CD14-positive monocyte (primary cell): ENCODE measurements around the gene FGFR1OP2. TPM values are rescaled to one million over a fixed set of nuclear protein-coding genes. Genes with fewer than 3 reads are reported as not detected.

Source experiments
- DNase-seq, 3 donors: peaks; one replicate each; pipeline ENCODE4 v3.0.0-alpha.2; 2011 to 2022
- H2AFZ ChIP-seq: 2 replicates; pipeline ENCODE4 v1.6.0; 2012; ENCODE audit warnings: mild to moderate bottlenecking, low read depth, low read length, inconsistent platforms; ENCODE audit not compliant: insufficient read depth, poor library complexity, severe bottlenecking
- H3K27ac ChIP-seq, 2 donors: 1 replicate in 1 of 2; 2 replicates in 1 of 2; pipeline ENCODE4 v1.5.1; 2012 to 2013; ENCODE audit warnings: low read length in 2 of 2, control low read depth in 1 of 2, inconsistent platforms in 1 of 2, low read depth in 1 of 2, mild to moderate bottlenecking in 1 of 2
- H3K27me3 ChIP-seq, 2 donors: one replicate each; pipeline versions ENCODE4 v1.6.0 to v1.6.1; 2011 to 2013; ENCODE audit warnings: low read length in 2 of 2; ENCODE audit not compliant: control insufficient read depth in 2 of 2, insufficient read depth in 2 of 2
- H3K36me3 ChIP-seq, 2 donors: replicated peaks in 1 of 2; 1 replicate in 1 of 2; 2 replicates in 1 of 2; pipeline versions ENCODE4 v1.5.1 to v1.6.1; 2012 to 2013; ENCODE audit warnings: low read length in 2 of 2, control low read depth in 1 of 2, inconsistent platforms in 1 of 2, mild to moderate bottlenecking in 1 of 2; ENCODE audit not compliant: insufficient read depth in 2 of 2, control insufficient read depth in 1 of 2
- H3K4me1 ChIP-seq, 2 donors: 1 replicate in 1 of 2; 2 replicates in 1 of 2; pipeline versions ENCODE4 v1.5.1 to v1.6.1; 2012 to 2013; ENCODE audit warnings: low read length in 2 of 2, control low read depth in 1 of 2, inconsistent platforms in 1 of 2, mild to moderate bottlenecking in 1 of 2, moderate library complexity in 1 of 2; ENCODE audit not compliant: insufficient read depth in 2 of 2, control insufficient read depth in 1 of 2
- H3K4me2 ChIP-seq: replicated peaks from 2 replicates; pipeline ENCODE3; 2012; ENCODE audit warnings: low read length, moderate library complexity, mild to moderate bottlenecking; ENCODE audit not compliant: poor library complexity, severe bottlenecking; ENCODE audit errors: extremely low read depth
- H3K4me3 ChIP-seq, 3 experiments: fragments of 200-600 bp in 1 of 3; sonication (generic) in 1 of 3; replicated peaks in 1 of 3; 1 replicate in 2 of 3; 2 replicates in 1 of 3; pipeline ENCODE4 v1.5.1; 2011 to 2013; ENCODE audit warnings: low read length in 3 of 3, mild to moderate bottlenecking in 3 of 3, control low read depth in 2 of 3, low read depth in 2 of 3, inconsistent platforms in 1 of 3, moderate library complexity in 1 of 3
- H3K79me2 ChIP-seq: 2 replicates; pipeline ENCODE4 v1.6.0; 2012; ENCODE audit warnings: mild to moderate bottlenecking, control low read depth, inconsistent platforms, low read length, moderate library complexity; ENCODE audit not compliant: insufficient read depth
- H3K9ac ChIP-seq: 2 replicates; pipeline ENCODE4 v1.6.0; 2017; ENCODE audit warnings: low read length, mild to moderate bottlenecking; ENCODE audit not compliant: insufficient read depth, poor library complexity, severe bottlenecking
- H3K9me3 ChIP-seq, 2 donors: replicated peaks in 1 of 2; 1 replicate in 1 of 2; 2 replicates in 1 of 2; pipeline versions ENCODE4 v1.5.1 to v1.6.1; 2012 to 2013; ENCODE audit warnings: low read length in 2 of 2, control low read depth in 1 of 2; ENCODE audit not compliant: control insufficient read depth in 1 of 2, insufficient read depth in 1 of 2
- H4K20me1 ChIP-seq: 2 replicates; pipeline ENCODE4 v1.6.0; 2012; ENCODE audit warnings: mild to moderate bottlenecking, low read length, control low read depth, moderate library complexity; ENCODE audit not compliant: insufficient read depth
- H3K27ac Mint-ChIP-seq, 7 donors: one replicate each; pipeline ENCODE4 v1.8.0; 2020; ENCODE audit warnings: mild to moderate bottlenecking in 7 of 7, mixed read lengths in 7 of 7, moderate library complexity in 6 of 7, inconsistent platforms in 2 of 7
- H3K27me3 Mint-ChIP-seq, 3 donors: one replicate each; pipeline ENCODE4 v1.8.0; 2021 to 2022; ENCODE audit warnings: low read depth in 3 of 3, mild to moderate bottlenecking in 3 of 3, mixed read lengths in 3 of 3, moderate library complexity in 3 of 3, inconsistent platforms in 1 of 3
- H3K36me3 Mint-ChIP-seq, 2 donors: one replicate each; pipeline ENCODE4 v1.8.0; 2020; ENCODE audit warnings: mixed read lengths in 2 of 2, inconsistent platforms in 1 of 2, mild to moderate bottlenecking in 1 of 2
- H3K4me1 Mint-ChIP-seq: one replicate; pipeline ENCODE4 v1.8.0; 2020; ENCODE audit warnings: mild to moderate bottlenecking, mixed read lengths
- H3K4me3 Mint-ChIP-seq, 2 donors: one replicate each; pipeline ENCODE4 v1.8.0; 2020; ENCODE audit warnings: mild to moderate bottlenecking in 2 of 2, mixed read lengths in 2 of 2, moderate library complexity in 1 of 2
- H3K9me3 Mint-ChIP-seq, 7 donors: one replicate each; pipeline ENCODE4 v1.8.0; 2020 to 2022; ENCODE audit warnings: mixed read lengths in 7 of 7, mild to moderate bottlenecking in 6 of 7, moderate library complexity in 6 of 7, inconsistent platforms in 2 of 7
- CTCF ChIP-seq: fragments of 200-600 bp; IDR thresholded peaks from one replicate; pipeline ENCODE4 v1.8.0; 2022; ENCODE audit warnings: antibody characterized with exemption, mild to moderate bottlenecking
- WGBS: methylation state at CpG from one replicate; pipeline ENCODE4 v1.1.5; 2013; ENCODE audit warnings: missing lambda C conversion rate; ENCODE audit not compliant: insufficient coverage; 5-methylcytosine and 5-hydroxymethylcytosine counted together
- intact Hi-C, 2 donors: fragments of 100-400 bp; cut with micrococcal nuclease; formaldehyde crosslinking; loops; one replicate each; pipeline versions ENCODE4 v1.15.0 to v1.15.1; 2023
- polyA plus RNA-seq, 3 donors: library from polyadenylated mRNA; depleted of rRNA in 1 of 3; unstranded in 2 of 3; stranded (reverse) in 1 of 3; fragments of 300-500 nt in 2 of 3; fragments of >200 nt in 1 of 3; fragmentation: Illumina TruSeq in 2 of 3; gene quantifications; 1 replicate in 2 of 3; 2 replicates in 1 of 3; pipeline ENCODE4 v1.2.3, GENCODE V29; 2012 to 2021

The FGFR1OP2 gene
- polyA plus RNA-seq, 3 donors: 29.8 to 68.9 (median 66.4) TPM

- peak; percentile 91 to 92 (median 92) for DNase-seq
- Histone ChIP-seq H3K9ac (peak within 1 kb of the TSS; percentile 85), H3K36me3 (no peaks in the 10 kb centered on the region), H3K27me3 (no peaks in the 10 kb centered on the region), H2AFZ (peak within 1 kb of the TSS; percentile 93), H3K9me3 (no peaks in the 10 kb centered on the region), H3K79me2 (peaks cover 49% of the 10 kb centered on the region), H3K4me2 (peak within 1 kb of the TSS; percentile 89), H3K4me3 (peak within 1 kb of the TSS; percentile 91 to 96 (median 94)), H3K4me1 (peaks cover 37 to 52% of the 10 kb centered on the region in 2 donors), H4K20me1 (peaks cover 9% of the 10 kb centered on the region), H3K27ac (peak within 1 kb of the TSS; percentile 73 to 92)
- WGBS: under 1% methylated on average over 68 of the region's 71 CpGs
- TF ChIP-seq CTCF: peak; percentile 98
- Mint-ChIP-seq H3K4me3 (peak within 1 kb of the TSS; percentile 93 to 96), H3K27ac (peak within 1 kb of the TSS; percentile 87 to 95 (median 93)), H3K36me3 (peaks cover 5 to 6% of the 10 kb centered on the region in 2 donors), H3K9me3 (no peaks in the 10 kb centered on the region), H3K27me3 (peaks cover 0 to 2% (median 0%) of the 10 kb centered on the region in 3 donors), H3K4me1 (peaks cover 62% of the 10 kb centered on the region)
- intact Hi-C loops: loop anchor here (2.0 to 10.0 kb wide), 4 partner anchors 75 to 291 kb away; partner anchors contain the start of genes FGFR1OP2 (in 2 of the 2) and INTS13 (in 1 of the 2)
These were observed 76.0 kb downstream of the FGFR1OP2 start, which contains the start of gene TM7SF3 for GRCh38 chr12:27014085-27014858. Gene TM7SF3 (minus strand): TSS chr12:27014384. CDS start chr12:27014168, 216 bp downstream.

- Histone ChIP-seq H3K4me1 (peaks cover 30 to 45% of the 10 kb centered on the region in 2 donors), H3K79me2 (peaks cover 41% of the 10 kb centered on the region), H4K20me1 (peaks cover 1% of the 10 kb centered on the region), H3K9ac (peak overlapping the region; percentile 85), H3K4me2 (peak overlapping the region; percentile 89), H3K27me3 (no peaks in the 10 kb centered on the region), H3K9me3 (no peaks in the 10 kb centered on the region), H3K36me3 (no peaks in the 10 kb centered on the region), H2AFZ (peak overlapping the region; percentile 93), H3K4me3 (peak overlapping the region; percentile 53 to 96 (median 94)), H3K27ac (peak overlapping the region; percentile 73 to 92)
- TF ChIP-seq CTCF: no peak
- Mint-ChIP-seq H3K27ac (peak overlapping the region; percentile 87 to 93 (median 90)), H3K4me3 (peak overlapping the region; percentile 93 to 96), H3K27me3 (peaks cover 0 to 2% (median 0%) of the 10 kb centered on the region in 3 donors), H3K9me3 (no peaks in the 10 kb centered on the region), H3K36me3 (peaks cover 5 to 6% of the 10 kb centered on the region in 2 donors), H3K4me1 (peaks cover 54% of the 10 kb centered on the region)
- intact Hi-C loops: loop anchor here (2.0 to 10.0 kb wide), 5 partner anchors 76 to 290 kb away; partner anchors contain the start of genes FGFR1OP2 (in 2 of the 2), INTS13 (in 1 of the 2) and ITPR2 (in 1 of the 2)
- DNase-seq: peak in 1 of 3 donors; percentile 20
- 35% methylated on average over 4 of the region's 12 CpGs for WGBS
These were observed 76.8 kb downstream of the FGFR1OP2 start for GRCh38 chr12:27014859-27015729.
